Upper lobe of right lung (tissue), 1 donor: ENCODE measurements around the gene MYO5B. TPM values are rescaled to one million over a fixed set of nuclear protein-coding genes. Genes with fewer than 3 reads are reported as not detected.

Experiments
- ATAC-seq: fragments of 200-7000 bp; cut with Tn5 transposase; one replicate; pipeline ENCODE4 v1.9.1; 2020; ENCODE audit warnings: mild to moderate bottlenecking, moderate library complexity
- DNase-seq: peaks from one replicate; pipeline ENCODE4 v3.0.0-alpha.2; 2020
- H3K27ac ChIP-seq: fragments of 200-600 bp; one replicate; pipeline ENCODE4 v1.8.0; 2022
- H3K27me3 ChIP-seq: fragments of 200-600 bp; one replicate; pipeline ENCODE4 v1.8.0; 2022; ENCODE audit warnings: mild to moderate bottlenecking
- H3K36me3 ChIP-seq: fragments of 200-600 bp; one replicate; pipeline ENCODE4 v1.8.0; 2022
- H3K4me1 ChIP-seq: fragments of 200-600 bp; one replicate; pipeline ENCODE4 v1.8.0; 2022
- H3K4me3 ChIP-seq: fragments of 200-600 bp; one replicate; pipeline ENCODE4 v1.8.0; 2022; ENCODE audit warnings: mild to moderate bottlenecking
- H3K9me3 ChIP-seq: fragments of 200-600 bp; one replicate; pipeline ENCODE4 v1.8.0; 2022
- intact Hi-C: fragments of 100-400 bp; cut with DNase I; formaldehyde crosslinking; loops from one replicate; pipeline ENCODE4 v1.11.0; 2022
- total RNA-seq: library from RNA; stranded (reverse); fragmentation: NEBNext Ultra II Directional; extraction: Animal tissue kit (Norgen Biotek cat#: 25700); gene quantifications from one replicate; pipeline ENCODE4 v1.2.1, GENCODE V29; 2021
- TF ChIP-seq, protein P1 (sequence below): fragments of 200-600 bp; IDR thresholded peaks from one replicate; pipeline ENCODE4 v1.8.0; 2022; ENCODE audit warnings: antibody characterized with exemption
- donor health status: DM: no; HTN: yes; CAD: no; lungs with severe emphysema.

MYO5B gene
- total RNA-seq, 1 donor from 2014 or later = 31.6 TPM

DNA sequence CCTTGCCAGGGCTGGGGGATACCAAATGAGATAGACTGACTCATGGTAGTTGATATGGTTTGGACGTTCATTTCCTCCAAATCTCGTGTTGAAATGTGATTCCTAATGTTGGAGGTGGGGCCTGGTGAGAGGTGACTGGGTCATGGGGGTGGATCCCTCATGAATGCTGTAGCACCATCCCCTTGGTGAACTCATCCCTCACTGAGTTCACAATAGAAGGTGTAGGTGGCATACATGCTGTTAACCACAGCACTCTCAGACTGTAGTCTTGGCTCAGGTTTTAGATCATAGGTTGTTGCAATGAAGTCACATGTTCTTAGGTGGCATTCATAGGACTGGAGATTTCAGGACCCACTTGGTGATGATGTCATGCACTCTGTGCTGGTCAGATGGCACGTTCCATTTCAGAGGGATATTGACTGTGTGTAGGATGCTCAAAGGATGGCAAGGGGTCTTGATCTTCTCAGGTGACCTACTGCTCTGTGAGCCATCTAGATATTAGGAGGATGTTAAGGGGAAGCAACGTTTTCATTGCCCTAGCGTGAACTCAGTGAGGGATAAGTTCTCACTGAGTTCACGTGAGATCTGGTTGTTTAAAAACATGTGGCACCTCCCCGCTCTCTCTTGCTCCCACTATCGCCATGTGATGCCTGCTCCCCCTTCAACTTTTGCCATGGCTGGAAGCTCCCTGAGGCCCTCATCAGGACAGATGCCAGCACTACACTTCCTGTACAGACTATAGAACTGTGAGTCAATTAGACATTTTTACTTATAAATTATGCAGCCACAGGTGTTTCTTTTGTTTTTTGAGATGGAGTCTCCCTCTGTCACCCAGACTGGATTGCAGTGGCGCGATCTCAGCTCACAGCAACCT is 307.8 kb downstream of the MYO5B start:
- TF ChIP-seq, protein P1, sequence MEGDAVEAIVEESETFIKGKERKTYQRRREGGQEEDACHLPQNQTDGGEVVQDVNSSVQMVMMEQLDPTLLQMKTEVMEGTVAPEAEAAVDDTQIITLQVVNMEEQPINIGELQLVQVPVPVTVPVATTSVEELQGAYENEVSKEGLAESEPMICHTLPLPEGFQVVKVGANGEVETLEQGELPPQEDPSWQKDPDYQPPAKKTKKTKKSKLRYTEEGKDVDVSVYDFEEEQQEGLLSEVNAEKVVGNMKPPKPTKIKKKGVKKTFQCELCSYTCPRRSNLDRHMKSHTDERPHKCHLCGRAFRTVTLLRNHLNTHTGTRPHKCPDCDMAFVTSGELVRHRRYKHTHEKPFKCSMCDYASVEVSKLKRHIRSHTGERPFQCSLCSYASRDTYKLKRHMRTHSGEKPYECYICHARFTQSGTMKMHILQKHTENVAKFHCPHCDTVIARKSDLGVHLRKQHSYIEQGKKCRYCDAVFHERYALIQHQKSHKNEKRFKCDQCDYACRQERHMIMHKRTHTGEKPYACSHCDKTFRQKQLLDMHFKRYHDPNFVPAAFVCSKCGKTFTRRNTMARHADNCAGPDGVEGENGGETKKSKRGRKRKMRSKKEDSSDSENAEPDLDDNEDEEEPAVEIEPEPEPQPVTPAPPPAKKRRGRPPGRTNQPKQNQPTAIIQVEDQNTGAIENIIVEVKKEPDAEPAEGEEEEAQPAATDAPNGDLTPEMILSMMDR = no peak
- H3K27ac ChIP-seq = no peak overlapping the region
- no peaks in the 10 kb centered on the region for H3K9me3 ChIP-seq
- DNase-seq = peak; percentile 16
- no peak for ATAC-seq
- intact Hi-C loops = no loop called here
- no peaks in the 10 kb centered on the region for H3K27me3 ChIP-seq
- H3K36me3 ChIP-seq = no peaks in the 10 kb centered on the region
- H3K4me3 ChIP-seq = no peak overlapping the region
- no peaks in the 10 kb centered on the region for H3K4me1 ChIP-seq

DNA sequence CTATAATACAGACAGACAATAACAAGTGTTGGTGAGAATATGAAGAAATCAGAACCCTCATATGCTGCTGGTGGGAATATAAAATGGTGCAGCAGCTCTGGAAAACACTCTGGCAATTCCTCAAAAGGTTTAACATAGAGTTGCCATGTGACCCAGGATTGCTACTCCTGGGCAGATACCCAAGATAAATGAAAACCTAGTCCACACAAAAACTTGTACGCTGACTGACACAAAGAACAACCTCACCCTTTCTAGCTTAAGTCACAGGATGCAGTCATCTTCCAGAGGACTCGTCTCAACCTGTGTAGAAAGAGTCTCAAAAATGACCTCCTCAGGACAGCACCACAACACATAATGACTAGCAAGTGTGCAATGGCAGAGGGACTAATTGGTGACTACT is 310.0 kb downstream of the MYO5B start:
- ATAC-seq = no peak
- Histone ChIP-seq H3K4me1 (no peaks in the 10 kb centered on the region), H3K9me3 (no peaks in the 10 kb centered on the region), H3K27ac (no peak overlapping the region), H3K27me3 (no peaks in the 10 kb centered on the region), H3K4me3 (no peak overlapping the region), H3K36me3 (no peaks in the 10 kb centered on the region)
- TF ChIP-seq, protein P1 = no peak
- no peak for DNase-seq
- intact Hi-C loops = no loop called here

DNA sequence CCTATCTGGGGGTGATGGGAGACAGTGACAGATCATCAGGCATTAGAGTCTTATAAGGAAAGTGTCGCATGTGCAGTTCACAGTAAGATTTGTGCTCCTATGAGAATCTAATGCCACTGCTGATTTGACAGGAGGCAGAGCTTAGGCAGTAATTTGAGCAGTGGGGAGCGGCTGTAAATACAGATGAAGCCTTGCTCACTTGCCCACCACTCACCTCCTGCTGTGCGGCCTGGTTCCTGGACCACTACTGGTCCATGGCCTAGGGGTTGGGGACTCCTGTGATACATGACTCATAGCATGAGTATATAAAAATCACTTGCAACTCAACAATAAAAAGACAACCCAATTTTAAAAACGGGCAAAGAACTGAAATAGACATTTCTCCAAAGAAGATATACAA is 310.5 kb downstream of the MYO5B start:
- no peak for ATAC-seq
- H3K4me1 ChIP-seq = no peaks in the 10 kb centered on the region
- intact Hi-C loops = no loop called here

DNA sequence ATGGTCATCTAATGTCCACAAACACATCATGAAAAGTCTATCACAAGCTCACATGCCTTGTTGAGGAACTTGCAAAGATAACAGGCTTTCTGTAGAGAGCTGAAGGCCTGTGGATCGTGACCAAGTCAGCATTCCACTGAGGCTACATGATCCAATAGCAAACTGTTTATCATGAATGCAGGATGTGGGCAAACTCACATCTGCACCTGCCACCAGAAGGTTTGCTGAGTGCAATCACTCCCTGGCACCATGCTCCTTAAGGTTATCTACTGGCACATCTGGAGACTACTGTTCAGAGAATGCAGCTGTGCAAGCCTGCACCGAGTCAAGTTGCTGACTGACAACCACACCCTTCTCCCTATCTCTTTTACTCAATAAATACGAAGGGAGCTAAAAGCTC is 314.3 kb downstream of the MYO5B start:
- ATAC-seq (no peak), DNase-seq (peak; percentile 3)
- intact Hi-C loops = no loop called here
- Histone ChIP-seq H3K9me3 (no peaks in the 10 kb centered on the region), H3K27me3 (no peaks in the 10 kb centered on the region), H3K27ac (no peak overlapping the region), H3K36me3 (no peaks in the 10 kb centered on the region), H3K4me1 (no peaks in the 10 kb centered on the region), H3K4me3 (no peak overlapping the region)
- TF ChIP-seq, protein P1 = no peak

More for the DNA sequence above, 310.5 kb downstream of the MYO5B start:
- TF ChIP-seq, protein P1 = no peak
- Histone ChIP-seq H3K27me3 (no peaks in the 10 kb centered on the region), H3K36me3 (no peaks in the 10 kb centered on the region), H3K4me3 (no peak overlapping the region), H3K9me3 (no peaks in the 10 kb centered on the region), H3K27ac (no peak overlapping the region)
- peak; percentile 1 for DNase-seq

DNA sequence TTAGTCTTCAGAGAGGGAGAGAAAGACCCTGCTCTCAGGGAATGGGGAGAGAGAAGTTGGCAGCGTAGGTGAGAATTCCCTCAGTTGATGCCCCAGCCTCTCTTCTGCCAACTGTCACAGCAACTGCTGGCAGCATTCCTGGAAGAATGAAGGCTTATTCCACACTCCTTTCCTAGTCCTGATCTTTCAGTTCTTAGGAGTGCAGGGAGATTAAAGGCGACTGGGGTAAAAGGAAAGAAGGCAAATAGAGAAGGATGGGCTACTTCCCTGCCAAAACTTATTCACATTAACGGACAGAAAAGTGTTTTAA is 315.7 kb downstream of the MYO5B start:
- Histone ChIP-seq H3K9me3 (no peaks in the 10 kb centered on the region), H3K4me1 (no peaks in the 10 kb centered on the region), H3K36me3 (no peaks in the 10 kb centered on the region), H3K4me3 (no peak overlapping the region), H3K27me3 (no peaks in the 10 kb centered on the region), H3K27ac (no peak overlapping the region)
- ATAC-seq (no peak), DNase-seq (no peak)
- intact Hi-C loops = no loop called here
- TF ChIP-seq, protein P1 = no peak
